ENCODE results near the gene CD300LB.
"Not testable (repeated sequence)": the region's sequence is repeated elsewhere in the genome, so short reads cannot be mapped to it uniquely, and the experiment has no call there.

The CD300LB gene

DNA sequence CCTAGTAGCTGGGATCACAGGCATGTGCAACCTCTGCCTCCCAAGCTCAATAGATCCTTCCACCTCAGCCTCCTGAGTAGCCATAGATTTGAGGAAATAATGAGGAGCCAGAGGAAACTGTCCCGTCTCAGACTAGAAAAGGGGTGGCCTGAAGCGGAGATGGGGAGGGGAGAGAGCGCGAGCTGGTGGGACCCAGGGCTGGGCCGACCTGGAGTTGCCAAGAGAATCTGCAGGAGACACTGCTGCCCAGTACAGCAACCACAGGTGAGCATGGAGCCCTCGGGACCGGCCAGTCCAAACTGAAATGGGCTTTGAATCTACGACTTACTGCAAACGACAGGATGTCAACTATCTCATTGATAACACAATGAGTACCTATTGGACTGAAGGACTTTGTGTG, 40.6 kb downstream of the CD300LB start:
- no peak for DNase-seq (ENCODE audit: low spot score)

DNA sequence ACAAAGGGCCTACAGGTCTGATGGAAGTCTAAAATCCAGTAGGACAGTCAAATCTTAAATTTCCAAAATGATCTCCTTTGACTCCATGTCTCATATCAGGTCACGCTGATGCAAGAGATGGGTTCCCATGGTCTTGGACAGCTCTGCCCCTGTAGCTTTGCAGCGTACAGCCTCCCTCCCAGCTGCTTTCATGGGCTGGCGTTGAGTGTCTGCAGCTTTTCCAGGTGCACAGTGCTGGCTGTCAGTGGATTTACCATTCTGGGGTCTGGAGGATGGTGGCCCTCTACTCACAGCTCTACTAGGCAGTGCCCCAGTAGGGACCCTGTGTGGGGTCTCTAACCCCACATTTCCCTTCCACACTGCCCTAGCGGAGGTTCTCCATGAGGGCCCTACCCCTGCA, 43.0 kb downstream of the CD300LB start:
- not testable (repeated sequence) for DNase-seq (ENCODE audit: low spot score)

- no peak for DNase-seq (ENCODE audit: low spot score)
Measured at GRCh38 chr17:74485841-74486240, 45.4 kb downstream of the CD300LB start.

GRCh38 chr17:74485022-74485743, 46.1 kb downstream of the CD300LB start:
- DNase-seq (ENCODE audit: low spot score) = no peak

GRCh38 chr17:74484066-74484465, 47.2 kb downstream of the CD300LB start:
- no peak for DNase-seq (ENCODE audit: low spot score)

GRCh38 chr17:74481621-74482020, 49.7 kb downstream of the CD300LB start:
- DNase-seq (ENCODE audit: low spot score) = no peak

GRCh38 chr17:74480290-74480689, 51.0 kb downstream of the CD300LB start:
- no peak for DNase-seq (ENCODE audit: low spot score)

- DNase-seq (ENCODE audit: low spot score) = no peak
Measured at GRCh38 chr17:74478420-74479100, 52.7 kb downstream of the CD300LB start.

DNA sequence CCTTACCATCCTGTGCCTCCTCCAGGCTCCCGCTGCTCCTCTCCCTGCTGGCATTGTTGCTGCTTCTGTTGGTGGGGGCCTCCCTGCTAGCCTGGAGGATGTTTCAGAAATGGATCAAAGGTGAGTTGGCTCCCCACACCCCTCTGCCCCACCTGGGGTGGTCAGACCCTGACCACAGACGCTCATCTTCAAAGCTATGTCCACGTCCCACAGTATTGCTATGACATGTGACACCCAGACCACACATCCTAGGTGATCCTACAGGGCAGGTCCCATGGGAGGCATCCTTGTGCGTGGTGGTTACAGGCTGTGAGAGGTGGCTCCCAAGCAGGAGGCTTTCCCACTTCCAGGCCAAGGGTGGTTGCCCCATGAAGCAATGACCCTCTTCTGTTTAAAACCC, 53.9 kb downstream of the CD300LB start:
- no peak for DNase-seq (ENCODE audit: low spot score)

DNA sequence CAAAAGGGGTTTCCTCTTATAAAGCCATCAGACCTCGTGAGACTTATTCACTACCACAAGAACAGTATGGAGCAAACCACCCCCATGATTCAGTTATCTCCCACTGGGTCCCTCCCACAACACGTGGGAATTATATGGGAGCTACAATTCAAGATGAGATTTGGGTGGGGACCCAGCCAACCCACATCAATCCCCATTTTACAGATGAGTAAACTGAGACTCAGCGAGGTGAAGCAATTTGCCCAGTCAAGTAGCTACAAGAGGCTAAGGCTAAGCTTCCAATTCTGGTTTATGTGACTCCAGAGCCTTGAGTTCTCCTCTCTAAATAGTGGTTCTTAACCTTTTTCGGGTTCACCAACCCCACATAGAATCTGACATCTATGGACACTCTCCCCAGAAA, 56.1 kb downstream of the CD300LB start:
- DNase-seq (ENCODE audit: low spot score) = no peak

GRCh38 chr17:74474043-74474792, 57.1 kb downstream of the CD300LB start:
- no peak for DNase-seq (ENCODE audit: low spot score)

DNA sequence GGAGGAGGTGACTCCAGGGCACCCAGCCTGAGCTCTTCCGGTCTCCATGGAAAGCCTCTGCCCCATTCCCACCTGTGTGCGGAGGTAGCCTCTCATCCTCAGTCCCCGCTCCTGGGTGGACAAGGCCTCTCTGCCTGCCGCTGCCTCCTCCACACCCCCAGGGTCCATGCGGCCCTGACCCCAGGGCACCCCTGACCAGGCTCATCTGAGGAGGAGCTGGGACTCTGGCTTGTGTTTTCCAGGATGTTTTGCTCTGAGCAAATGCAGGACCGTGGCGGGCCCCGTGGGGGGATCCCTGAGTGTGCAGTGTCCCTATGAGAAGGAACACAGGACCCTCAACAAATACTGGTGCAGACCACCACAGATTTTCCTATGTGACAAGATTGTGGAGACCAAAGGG, 58.0 kb downstream of the CD300LB start:
- DNase-seq (ENCODE audit: low spot score) = no peak

- DNase-seq (ENCODE audit: low spot score) = no peak
Measured at GRCh38 chr17:74472890-74473289, 58.4 kb downstream of the CD300LB start.

DNA sequence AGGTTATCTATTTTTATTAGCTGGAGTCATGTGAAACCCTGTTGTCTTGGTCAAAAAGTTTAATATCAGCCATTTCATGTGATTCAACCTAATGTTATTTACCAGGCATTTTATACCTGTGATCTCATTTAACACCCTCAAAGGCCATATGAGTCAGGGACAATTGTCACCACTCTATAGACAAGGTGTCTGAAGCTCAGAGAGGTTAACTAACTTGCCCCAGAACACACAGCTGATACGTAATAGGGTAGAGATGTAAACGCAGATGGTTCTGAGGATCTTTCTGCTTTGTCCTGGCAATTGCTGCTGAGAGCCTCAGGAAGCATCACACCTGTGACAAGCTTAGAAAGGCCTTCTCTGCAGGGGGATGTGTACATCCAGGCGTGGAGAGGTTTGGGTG, 59.9 kb downstream of the CD300LB start:
- no peak for DNase-seq (ENCODE audit: low spot score)
